HG03565 (cell line): ENCODE measurements around the gene CTTN.

ENCODE experiments used
- ATAC-seq: cut with Tn5 transposase; IDR thresholded peaks from one replicate; pipeline ENCODE4 v1.9.1; 2021; ENCODE audit warnings: mild to moderate bottlenecking, moderate library complexity; ENCODE audit not compliant: unreplicated experiment

Gene CTTN

DNA sequence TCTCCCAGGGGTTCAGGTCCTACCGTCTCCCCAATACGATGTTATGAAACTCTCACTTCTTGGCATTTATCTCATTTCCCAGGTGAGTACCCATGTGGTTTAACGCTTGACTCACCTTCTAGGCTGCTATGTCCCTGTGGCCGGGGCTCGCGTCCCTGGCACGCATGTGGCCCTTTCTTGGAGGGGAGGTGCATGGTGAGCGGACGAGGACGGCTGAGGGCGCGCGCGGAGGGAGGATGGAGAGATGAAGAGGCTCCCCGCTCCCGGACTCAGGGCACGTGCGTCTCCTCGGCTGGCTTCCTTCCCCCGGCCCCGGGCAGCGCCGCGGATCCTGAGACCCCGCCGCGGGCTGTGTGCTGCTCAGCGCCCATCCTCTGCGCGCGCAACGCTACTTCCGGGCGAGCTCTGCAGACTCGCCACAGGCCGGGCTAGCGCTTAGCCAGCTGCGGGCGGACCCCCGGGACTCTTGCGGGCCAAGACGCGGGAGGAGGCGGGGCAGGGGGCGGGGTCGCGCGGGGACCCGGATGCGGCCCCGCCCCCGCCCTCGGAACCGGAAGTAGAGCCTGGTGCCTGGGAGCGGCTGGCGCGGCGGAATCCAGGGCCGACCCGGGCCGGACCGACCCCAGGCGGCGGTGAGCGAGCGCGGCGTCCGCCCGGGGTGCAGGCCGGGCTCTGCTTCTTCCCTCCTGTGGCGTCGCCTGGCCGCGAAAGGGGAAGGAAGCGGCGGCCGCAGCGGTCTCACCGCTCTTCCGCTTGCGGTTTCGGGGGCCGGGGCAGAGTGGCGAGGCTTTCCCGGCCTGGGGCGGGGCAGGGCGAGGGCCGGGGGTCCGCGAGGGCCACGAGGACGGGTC, at the start of gene CTTN:
Gene CTTN, plus strand, starts transcription at position 547 of the 851 bp plus-strand sequence. CDS start 8,769 bp downstream, outside the sequence.
- no peak for ATAC-seq

GRCh38 chr11:70348608-70349007, 49.7 kb upstream of the CTTN start:
- ATAC-seq = no peak

DNA sequence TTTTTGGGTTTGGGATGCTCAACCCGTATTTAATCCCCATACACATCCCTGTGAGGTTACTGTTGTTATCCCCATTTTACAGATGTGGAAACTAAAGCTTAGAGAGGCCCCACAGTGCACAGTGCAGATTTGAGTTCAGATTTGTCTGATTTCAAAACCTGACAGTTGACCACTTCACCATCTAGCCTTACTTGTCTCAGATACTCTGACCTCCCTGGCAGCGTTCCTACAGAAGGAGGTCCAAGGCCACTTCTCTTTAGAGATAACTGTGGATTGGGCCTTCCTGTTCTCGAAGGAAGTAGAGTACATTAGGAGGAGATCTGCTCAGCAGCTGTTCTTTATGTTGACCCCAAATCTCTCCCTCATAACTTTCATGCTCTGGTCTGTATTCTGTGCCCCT, 46.7 kb upstream of the CTTN start:
- ATAC-seq = no peak

DNA sequence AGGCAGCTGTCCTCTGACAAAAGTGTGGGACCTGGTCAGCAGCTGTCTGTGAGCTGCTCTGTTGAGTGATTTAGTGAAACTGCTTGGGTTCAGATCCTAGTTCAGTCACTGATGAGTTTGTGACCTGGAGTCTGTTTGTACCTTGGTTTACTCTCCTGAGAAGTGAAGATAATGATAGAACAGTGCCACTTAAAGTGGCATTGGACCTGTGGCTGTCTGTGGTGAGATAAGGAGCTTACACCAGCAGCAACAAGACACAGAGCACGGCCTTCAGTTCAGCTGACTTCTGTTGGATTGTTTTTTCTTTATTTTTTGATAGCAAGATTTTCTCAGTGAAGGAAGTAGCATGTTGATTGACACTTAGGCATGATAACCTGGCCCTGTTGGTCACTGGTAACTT, 46.2 kb upstream of the CTTN start:
- ATAC-seq = no peak

DNA sequence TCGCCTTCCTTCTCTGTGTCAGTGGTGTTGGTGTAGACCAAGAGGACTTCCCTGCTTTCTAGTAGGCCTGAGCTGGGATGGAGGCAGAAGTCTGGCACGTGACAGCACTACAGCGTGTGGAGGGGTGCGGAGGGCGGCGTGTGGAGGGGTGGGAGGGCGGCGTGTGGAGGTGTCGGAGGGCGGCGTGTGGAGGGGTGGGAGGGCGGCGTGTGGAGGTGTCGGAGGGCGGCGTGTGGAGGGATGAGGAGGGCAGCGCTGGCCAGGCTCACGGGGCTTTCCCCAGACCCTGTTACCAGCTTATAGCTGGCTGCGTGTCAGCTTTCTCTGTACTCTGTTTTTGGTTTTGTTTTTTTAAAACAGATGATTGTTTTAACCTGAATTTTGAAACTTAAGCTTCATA, 45.7 kb upstream of the CTTN start:
- ATAC-seq = no peak

GRCh38 chr11:70353329-70353728, 45.0 kb upstream of the CTTN start:
- ATAC-seq = no peak

DNA sequence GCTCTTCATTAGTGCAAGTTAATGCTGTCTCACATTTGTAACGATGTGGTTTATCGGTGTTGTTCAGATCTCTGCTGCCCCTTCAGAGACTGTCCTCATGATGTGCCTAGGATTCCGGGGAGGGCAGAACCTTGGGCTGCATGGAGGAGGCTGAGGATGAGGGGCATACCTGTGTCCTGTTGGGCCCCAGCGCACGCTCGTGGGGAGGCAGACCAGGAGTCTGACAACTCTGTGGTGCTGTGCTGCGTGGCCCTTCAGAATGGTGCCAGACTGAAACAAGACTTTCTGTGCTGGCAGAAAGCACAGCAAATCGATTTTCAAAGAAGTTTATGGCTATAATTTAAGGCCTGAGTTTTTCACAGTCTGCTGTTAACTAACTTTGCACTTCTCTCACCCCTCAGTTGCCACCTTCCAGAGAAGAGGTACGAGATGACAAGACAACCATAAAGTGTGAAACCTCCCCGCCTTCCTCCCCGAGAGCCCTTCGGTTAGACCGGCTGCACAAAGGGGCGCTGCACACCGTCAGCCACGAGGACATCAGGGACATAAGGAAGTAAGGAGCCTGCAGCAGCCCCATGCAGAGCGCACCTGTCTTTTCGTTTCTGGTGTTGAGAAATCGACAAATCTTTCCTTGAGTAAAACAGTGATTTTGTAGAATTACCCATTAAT, 44.3 kb upstream of the CTTN start:
- no peak for ATAC-seq

DNA sequence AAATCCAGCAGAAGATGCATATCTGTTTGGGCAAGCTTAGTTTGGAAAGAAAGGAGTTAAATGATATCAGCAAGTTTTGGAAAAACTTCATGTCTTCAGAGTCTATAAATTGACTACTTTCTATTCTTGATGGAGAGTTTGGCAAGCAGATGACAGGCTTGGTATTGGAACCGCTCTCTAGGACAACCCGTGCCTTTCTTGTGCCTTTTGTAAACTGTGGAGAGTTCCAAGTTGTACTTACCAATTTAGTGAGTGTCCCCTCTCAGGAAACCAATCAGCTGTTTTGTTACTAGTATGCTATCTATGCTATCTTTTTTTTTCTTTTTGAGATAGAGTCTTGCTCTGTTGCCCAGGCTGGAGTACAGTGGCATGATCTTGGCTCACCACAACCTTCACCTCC, 43.7 kb upstream of the CTTN start:
- ATAC-seq = no peak

DNA sequence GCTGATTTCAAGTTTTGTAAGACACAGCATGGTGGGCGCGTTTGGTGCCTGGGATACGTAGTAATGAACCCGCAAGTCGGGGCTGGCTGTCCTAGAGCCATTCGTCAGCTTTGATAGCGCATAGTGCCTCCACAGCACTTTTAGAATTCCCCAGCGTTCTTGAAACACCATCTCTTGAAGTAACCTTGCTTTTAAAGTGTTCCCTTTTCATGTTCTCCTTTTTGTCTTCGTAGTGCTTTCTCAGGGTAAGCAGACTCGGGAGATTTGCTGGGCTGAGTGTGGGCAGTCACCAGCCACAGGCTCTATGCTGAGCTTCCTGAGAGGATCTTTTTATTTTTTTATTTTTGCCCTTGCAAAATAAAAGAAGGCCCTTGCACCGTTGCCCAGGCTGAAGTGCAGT, 39.6 kb upstream of the CTTN start:
- ATAC-seq = no peak

- no peak for ATAC-seq
Observed at GRCh38 chr11:70359451-70360205, 38.7 kb upstream of the CTTN start.

GRCh38 chr11:70360211-70360610, 38.1 kb upstream of the CTTN start:
- ATAC-seq = no peak

GRCh38 chr11:70364178-70364577, 34.2 kb upstream of the CTTN start:
- no peak for ATAC-seq

GRCh38 chr11:70364745-70365543, 33.4 kb upstream of the CTTN start:
- ATAC-seq = no peak

DNA sequence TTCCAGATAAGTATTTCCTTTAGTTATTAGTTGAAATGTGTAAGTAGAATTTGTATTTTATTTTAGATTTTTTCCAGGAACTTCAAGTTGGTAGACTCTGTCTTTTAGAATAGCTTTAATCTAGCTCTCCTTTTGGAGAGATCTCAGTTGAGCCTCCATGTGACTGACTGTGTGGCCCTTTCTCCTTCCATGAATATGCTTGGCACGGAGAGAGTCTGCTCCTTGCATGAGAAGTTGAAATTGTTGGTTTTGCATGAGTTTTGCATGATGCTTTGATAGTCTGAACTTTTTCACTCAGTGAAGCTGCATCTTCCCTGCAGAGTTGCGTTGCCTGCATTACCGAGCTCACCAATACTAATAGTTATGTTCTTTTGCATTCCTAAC, 32.8 kb upstream of the CTTN start:
- ATAC-seq = no peak

DNA sequence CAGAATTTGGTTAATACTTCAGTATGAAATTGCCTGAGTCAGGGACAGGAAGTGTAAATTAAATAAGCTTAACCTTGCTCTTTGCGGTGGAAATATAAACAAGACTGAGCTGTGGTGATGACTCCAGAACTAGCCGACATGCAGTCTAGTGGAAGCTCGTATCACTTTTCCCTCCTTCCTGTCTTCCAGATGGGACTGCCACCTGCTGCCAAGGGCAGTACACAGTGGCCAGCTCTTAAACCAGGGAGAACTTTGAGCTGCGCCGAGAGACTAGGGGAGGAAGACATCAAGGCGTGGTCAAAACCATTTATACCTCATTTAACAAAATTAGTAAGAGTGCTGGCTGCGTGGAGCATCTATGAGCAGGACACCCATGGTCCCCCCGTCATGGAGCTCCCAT, 31.3 kb upstream of the CTTN start:
- no peak for ATAC-seq

- ATAC-seq = no peak
Observed at GRCh38 chr11:70368961-70369360, 29.4 kb upstream of the CTTN start.

GRCh38 chr11:70371241-70371640, 27.1 kb upstream of the CTTN start:
- ATAC-seq = no peak

DNA sequence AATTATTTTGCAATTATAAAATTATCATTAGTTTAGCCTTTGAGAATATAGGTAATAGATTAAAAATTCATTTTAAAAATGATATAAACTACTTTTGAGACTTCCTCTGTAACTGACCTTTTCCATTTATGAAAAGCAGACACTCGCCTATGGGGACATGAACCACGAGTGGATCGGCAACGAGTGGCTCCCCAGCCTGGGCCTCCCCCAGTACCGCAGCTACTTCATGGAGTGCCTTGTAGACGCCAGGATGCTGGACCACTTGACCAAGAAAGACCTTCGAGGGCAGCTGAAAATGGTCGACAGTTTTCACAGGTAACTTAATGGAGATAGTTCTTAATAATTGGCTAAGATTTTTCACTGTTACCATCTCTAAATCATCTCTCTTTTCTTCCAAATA, 26.3 kb upstream of the CTTN start:
- ATAC-seq = no peak

GRCh38 chr11:70376621-70377020, 21.7 kb upstream of the CTTN start:
- ATAC-seq = no peak

DNA sequence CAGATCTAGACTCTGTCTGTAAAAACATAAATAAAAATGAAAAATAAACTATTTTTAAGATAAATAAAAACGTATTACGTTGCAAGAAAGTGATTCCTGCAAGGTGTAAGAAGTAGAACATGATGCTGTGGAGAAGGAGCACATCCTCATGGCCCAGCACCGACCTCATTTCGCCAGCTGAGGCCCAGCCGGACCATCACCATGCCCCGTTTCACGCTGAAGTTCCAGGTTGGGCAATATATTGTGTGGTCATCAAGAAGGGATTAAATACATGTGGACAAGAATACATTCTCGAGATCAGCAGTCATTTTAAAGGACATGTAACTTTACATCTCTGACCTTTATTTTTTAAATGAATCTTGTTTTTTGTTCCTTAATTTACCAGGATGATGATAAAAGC, 20.7 kb upstream of the CTTN start:
- ATAC-seq = no peak
